HG03103 (cell line): ENCODE results near the gene SCEL.

Source experiments
- ATAC-seq: cut with Tn5 transposase; IDR thresholded peaks from one replicate; pipeline ENCODE4 v1.9.1; 2021; ENCODE audit warnings: low read depth; ENCODE audit not compliant: unreplicated experiment

Gene SCEL

GRCh38 chr13:77548594-77548993 lies 13.1 kb downstream of the SCEL start:
- ATAC-seq, result no peak

- no peak for ATAC-seq
These were observed 18.6 kb downstream of the SCEL start for GRCh38 chr13:77554069-77554468.

GRCh38 chr13:77555246-77555645 lies 19.7 kb downstream of the SCEL start:
- ATAC-seq, result no peak

GRCh38 chr13:77558016-77558415 lies 22.5 kb downstream of the SCEL start:
- no peak for ATAC-seq

- no peak for ATAC-seq
These were observed 27.6 kb downstream of the SCEL start for GRCh38 chr13:77563111-77563510.

- ATAC-seq, result peak; percentile 79
These were observed 30.1 kb downstream of the SCEL start for GRCh38 chr13:77565635-77566034.

GRCh38 chr13:77571956-77572355 lies 36.5 kb downstream of the SCEL start:
- no peak for ATAC-seq

GRCh38 chr13:77574096-77574495 lies 38.6 kb downstream of the SCEL start:
- no peak for ATAC-seq

GRCh38 chr13:77579959-77580358 lies 44.5 kb downstream of the SCEL start:
- no peak for ATAC-seq

GRCh38 chr13:77580748-77581147 lies 45.2 kb downstream of the SCEL start:
- no peak for ATAC-seq

GRCh38 chr13:77583581-77583980 lies 48.1 kb downstream of the SCEL start:
- ATAC-seq, result no peak

- no peak for ATAC-seq
These were observed 48.6 kb downstream of the SCEL start for GRCh38 chr13:77584106-77584505.

- no peak for ATAC-seq
These were observed 59.8 kb downstream of the SCEL start for GRCh38 chr13:77595166-77595810.

GRCh38 chr13:77596777-77597176 lies 61.3 kb downstream of the SCEL start:
- no peak for ATAC-seq

GRCh38 chr13:77599351-77599750 lies 63.8 kb downstream of the SCEL start:
- ATAC-seq, result no peak

- ATAC-seq, result no peak
These were observed 65.2 kb downstream of the SCEL start for GRCh38 chr13:77600701-77601100.

- ATAC-seq, result no peak
These were observed 75.6 kb downstream of the SCEL start for GRCh38 chr13:77611068-77611467.

- no peak for ATAC-seq
These were observed 80.5 kb downstream of the SCEL start for GRCh38 chr13:77616027-77616426.

- no peak for ATAC-seq
These were observed 84.1 kb downstream of the SCEL start for GRCh38 chr13:77619655-77620054.

- ATAC-seq, result no peak
These were observed 84.6 kb downstream of the SCEL start for GRCh38 chr13:77620138-77620537.

GRCh38 chr13:77623806-77624205 lies 88.3 kb downstream of the SCEL start:
- ATAC-seq, result no peak

- ATAC-seq, result no peak
These were observed 92.7 kb downstream of the SCEL start for GRCh38 chr13:77628170-77628569.

- ATAC-seq, result no peak
These were observed 102.1 kb downstream of the SCEL start for GRCh38 chr13:77637588-77637987.
